Measurements from ENCODE around the gene PNPLA2. TPM values are rescaled to one million over a fixed set of nuclear protein-coding genes. Genes with fewer than 3 reads are reported as not detected.

The PNPLA2 gene
- total RNA-seq, 2 donors from 2014 or later = 61.8 to 115 TPM

- Histone ChIP-seq H3K9me3 (no peaks in the 10 kb centered on the region), H3K36me3 (peaks cover 5 to 21% of the 10 kb centered on the region in 2 donors), H3K4me3 (peak within 1 kb of the TSS; percentile 98 to 99), H3K27ac (peak within 1 kb of the TSS; percentile 98 to 99), H3K4me1 (replicated peaks) (peaks cover 17% of the 10 kb centered on the region), H3K27me3 (replicated peaks; ENCODE audit: insufficient read depth) (no peaks in the 10 kb centered on the region)
- intact Hi-C loops (cut with DNase I) = no loop called here
- TF ChIP-seq CTCF (IDR thresholded peaks at IDR 0.05) = peak in 2 of 4 experiments; percentile 9 to 30
- TF ChIP-seq POLR2AphosphoS5 (IDR thresholded peaks at IDR 0.05) = peak; percentile 93
- TF ChIP-seq POLR2A (IDR thresholded peaks at IDR 0.05) = peak; percentile 83
- DNase-seq (ENCODE audit: low spot score) = peak; percentile 96
- 0% methylated on average over 56 of the region's 81 CpGs for WGBS
These were observed 9.3 kb upstream of the PNPLA2 start, which contains the start of gene RPLP2 for GRCh38 chr11:809287-810039. Gene RPLP2, plus strand, starts transcription at chr11:809967. Its CDS starts 268 bp downstream, at chr11:810235.

GRCh38 chr11:810040-810567 lies 8.6 kb upstream of the PNPLA2 start:
- Histone ChIP-seq H3K27ac (peak overlapping the region; percentile 98 to 99), H3K4me3 (peak overlapping the region; percentile 98 to 99), H3K9me3 (no peaks in the 10 kb centered on the region), H3K4me1 (replicated peaks) (peaks cover 13% of the 10 kb centered on the region), H3K27me3 (replicated peaks; ENCODE audit: insufficient read depth) (no peaks in the 10 kb centered on the region), H3K36me3 (peaks cover 5 to 21% of the 10 kb centered on the region in 2 donors)
- whole genome bisulfite sequencing = under 1% methylated on average over 32 of the region's 55 CpGs
- DNase-seq (ENCODE audit: low spot score) = no peak
- intact Hi-C loops (cut with DNase I) = no loop called here
- no peak for TF ChIP-seq POLR2AphosphoS5 (IDR thresholded peaks at IDR 0.05)
- no peak for TF ChIP-seq POLR2A (IDR thresholded peaks at IDR 0.05)
- peak in 1 of 4 experiments; percentile 2 for TF ChIP-seq CTCF (IDR thresholded peaks at IDR 0.05)

GRCh38 chr11:811446-812245 lies 7.1 kb upstream of the PNPLA2 start:
- intact Hi-C loops (cut with DNase I) = no loop called here
- Histone ChIP-seq H3K27me3 (replicated peaks; ENCODE audit: insufficient read depth) (no peaks in the 10 kb centered on the region), H3K4me3 (no peak overlapping the region), H3K36me3 (peaks cover 5 to 21% of the 10 kb centered on the region in 2 donors), H3K4me1 (replicated peaks) (peaks cover 13% of the 10 kb centered on the region), H3K9me3 (no peaks in the 10 kb centered on the region), H3K27ac (no peak overlapping the region)
- no peak for TF ChIP-seq POLR2AphosphoS5 (IDR thresholded peaks at IDR 0.05)
- no peak for DNase-seq (ENCODE audit: low spot score)
- WGBS = 62% methylated on average over 14 of the region's 14 CpGs

- Histone ChIP-seq H3K4me3 (no peak overlapping the region), H3K36me3 (peaks cover 5 to 21% of the 10 kb centered on the region in 2 donors), H3K27me3 (replicated peaks; ENCODE audit: insufficient read depth) (no peaks in the 10 kb centered on the region), H3K27ac (no peak overlapping the region), H3K4me1 (replicated peaks) (peaks cover 13% of the 10 kb centered on the region), H3K9me3 (no peaks in the 10 kb centered on the region)
- no peak for TF ChIP-seq POLR2AphosphoS5 (IDR thresholded peaks at IDR 0.05)
- no peak for TF ChIP-seq POLR2A (IDR thresholded peaks at IDR 0.05)
- TF ChIP-seq CTCF (IDR thresholded peaks at IDR 0.05) = no peak
- intact Hi-C loops (cut with DNase I) = no loop called here
- WGBS = 95% methylated on average over 3 of the region's 3 CpGs
- DNase-seq (ENCODE audit: low spot score) = no peak
These were observed 6.3 kb upstream of the PNPLA2 start for GRCh38 chr11:812390-812789.

- H3K9me3 ChIP-seq = no peaks in the 10 kb centered on the region
- TF ChIP-seq CTCF (IDR thresholded peaks at IDR 0.05) = no peak
- TF ChIP-seq POLR2A (IDR thresholded peaks at IDR 0.05) = no peak
- TF ChIP-seq POLR2AphosphoS5 (IDR thresholded peaks at IDR 0.05) = no peak
- H3K27ac ChIP-seq = no peak overlapping the region
- H3K27me3 ChIP-seq (replicated peaks; ENCODE audit: insufficient read depth) = no peaks in the 10 kb centered on the region
- 85% methylated on average over 6 of the region's 6 CpGs for WGBS
- peaks cover 5 to 21% of the 10 kb centered on the region in 2 donors for H3K36me3 ChIP-seq
- intact Hi-C loops (cut with DNase I) = no loop called here
- H3K4me3 ChIP-seq = no peak overlapping the region
- no peak for DNase-seq (ENCODE audit: low spot score)
- peaks cover 13% of the 10 kb centered on the region for H3K4me1 ChIP-seq (replicated peaks)
These were observed 5.7 kb upstream of the PNPLA2 start for GRCh38 chr11:813072-813455.
